ENCODE measurements around the gene CLCN1. TPM values are rescaled to one million over a fixed set of nuclear protein-coding genes. Genes with fewer than 3 reads are reported as not detected.

CLCN1 gene
- total and polyA plus RNA-seq, 2 of the 8 experiments (the other 6 are each of a cell fraction or from before 2014, with no cell fraction given): 0.36 to 0.41 TPM

DNA sequence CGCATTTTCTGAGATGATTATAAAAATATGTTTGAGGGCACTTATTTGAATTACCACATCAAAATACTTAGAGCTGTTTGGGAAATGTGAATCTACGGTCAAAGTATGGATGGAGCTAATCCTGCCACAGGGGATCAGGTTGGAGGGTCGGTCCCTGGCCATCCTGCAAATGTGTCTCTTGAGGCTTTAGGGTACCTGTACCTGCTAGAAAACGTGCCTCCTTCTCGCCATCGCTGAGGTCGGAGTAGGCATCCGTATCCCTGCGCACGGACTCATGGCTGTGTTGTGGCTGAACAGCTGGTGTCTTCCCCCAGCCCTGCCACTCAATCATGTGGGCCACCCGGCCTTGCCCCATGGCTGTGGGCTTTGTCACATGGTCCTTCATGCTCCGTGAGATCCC, 42.7 kb downstream of the CLCN1 start:
- no peak for FAIRE-seq
- H3K4me3 ChIP-seq (ENCODE audit: extremely low read depth in 1 of 4, insufficient read depth in 2 of 4, low read depth in 3 of 4, low read length in 4 of 4): no peak overlapping the region
- POLR2A ChIA-PET (ENCODE audit: partially characterized antibody): interaction anchor here (0.7 to 18.8 kb wide), 5 partner anchors 8 to 49 kb away, joined by 3 to 233 read pairs (median 7); partner anchors contain the start of gene ZYX
- no peak for TF ChIP-seq GTF2F1 (IDR thresholded peaks at IDR 0.05; ENCODE audit: borderline replicate concordance, low read depth, low read length)
- TF ChIP-seq POLR2AphosphoS5 (IDR thresholded peaks at IDR 0.05; ENCODE audit: low read depth, low read length): no peak
- no peak for TF ChIP-seq KDM4A (IDR thresholded peaks at IDR 0.05; ENCODE audit: low read depth, low read length, severe bottlenecking)
- no peak for TF ChIP-seq RXRA (IDR thresholded peaks at IDR 0.05; ENCODE audit: insufficient read depth, low read depth, low read length)
- TF ChIP-seq KDM5A (IDR thresholded peaks at IDR 0.05; ENCODE audit: low read length): no peak
- no peak for TF ChIP-seq SP2 (IDR thresholded peaks at IDR 0.05; ENCODE audit: low read length)
- no peak for TF ChIP-seq SUZ12 (IDR thresholded peaks at IDR 0.05; ENCODE audit: low read length)
- TF ChIP-seq SAP30 (IDR thresholded peaks at IDR 0.05; ENCODE audit: insufficient read depth, insufficient replicate concordance, low read length): no peak
- TF ChIP-seq, protein P1, sequence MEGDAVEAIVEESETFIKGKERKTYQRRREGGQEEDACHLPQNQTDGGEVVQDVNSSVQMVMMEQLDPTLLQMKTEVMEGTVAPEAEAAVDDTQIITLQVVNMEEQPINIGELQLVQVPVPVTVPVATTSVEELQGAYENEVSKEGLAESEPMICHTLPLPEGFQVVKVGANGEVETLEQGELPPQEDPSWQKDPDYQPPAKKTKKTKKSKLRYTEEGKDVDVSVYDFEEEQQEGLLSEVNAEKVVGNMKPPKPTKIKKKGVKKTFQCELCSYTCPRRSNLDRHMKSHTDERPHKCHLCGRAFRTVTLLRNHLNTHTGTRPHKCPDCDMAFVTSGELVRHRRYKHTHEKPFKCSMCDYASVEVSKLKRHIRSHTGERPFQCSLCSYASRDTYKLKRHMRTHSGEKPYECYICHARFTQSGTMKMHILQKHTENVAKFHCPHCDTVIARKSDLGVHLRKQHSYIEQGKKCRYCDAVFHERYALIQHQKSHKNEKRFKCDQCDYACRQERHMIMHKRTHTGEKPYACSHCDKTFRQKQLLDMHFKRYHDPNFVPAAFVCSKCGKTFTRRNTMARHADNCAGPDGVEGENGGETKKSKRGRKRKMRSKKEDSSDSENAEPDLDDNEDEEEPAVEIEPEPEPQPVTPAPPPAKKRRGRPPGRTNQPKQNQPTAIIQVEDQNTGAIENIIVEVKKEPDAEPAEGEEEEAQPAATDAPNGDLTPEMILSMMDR (IDR thresholded peaks at IDR 0.05; ENCODE audit: control extremely low read depth in 1 of 3, insufficient read depth in 1 of 3, low read depth in 1 of 3, low read length in 3 of 3): no peak
- TF ChIP-seq SIRT6 (IDR thresholded peaks at IDR 0.05; ENCODE audit: low read length): no peak
- no peak for TF ChIP-seq TAF7 (optimal IDR thresholded peaks at IDR 0.05; ENCODE audit: borderline replicate concordance, low read depth, low read length)
- no peak for TF ChIP-seq CHD2 (IDR thresholded peaks at IDR 0.05; ENCODE audit: low read length)

More for the DNA sequence above, 42.7 kb downstream of the CLCN1 start:
- H3K27me3 ChIP-seq (replicated peaks in 1 of 4; ENCODE audit: control insufficient read depth in 3 of 4, extremely low read depth in 1 of 4, insufficient read depth in 3 of 4, low read length in 3 of 4): peaks cover 0 to 7% (median 3%) of the 10 kb centered on the region in 4 experiments; a peak in 4 of 7 replicates
- WGBS, 2 experiments (ENCODE audit: extremely low coverage in 1 of 2, insufficient coverage in 1 of 2, insufficient read length in 1 of 2, insufficient replicate concordance in 2 of 2, low coverage in 1 of 2, low lambda C conversion rate in 2 of 2, missing lambda C conversion rate in 1 of 2): 88% methylated on average over 12 of the region's 12 CpGs; no CpG with 5 or more reads in 1 of the 2 experiments
- no peak for DNase-seq (ENCODE audit: low read depth in 1 of 2, low spot score in 2 of 2)
- H4K5ac ChIP-seq (ENCODE audit: insufficient read length, low read depth, low read length): no peak overlapping the region
- H4K20me1 ChIP-seq (replicated peaks in 1 of 2; ENCODE audit: control insufficient read depth in 1 of 2, insufficient read depth in 2 of 2, low read length in 2 of 2): no peaks in the 10 kb centered on the region
- peaks cover 2 to 35% (median 16%) of the 10 kb centered on the region in 4 experiments; a peak in 6 of 8 replicates for H3K36me3 ChIP-seq (ENCODE audit: control insufficient read depth in 2 of 4, insufficient read depth in 4 of 4, low read length in 3 of 4)
- no peak overlapping the region for H3K14ac ChIP-seq (ENCODE audit: insufficient read length)
- H2BK15ac ChIP-seq (ENCODE audit: low read length): no peak overlapping the region
- H3K18ac ChIP-seq (ENCODE audit: extremely low read depth, low read length): no peak overlapping the region
- no peaks in the 10 kb centered on the region for H3K79me1 ChIP-seq (ENCODE audit: low read depth, low read length)
- no peak overlapping the region for H3K4me2 ChIP-seq (ENCODE audit: insufficient read depth in 1 of 2, low read depth in 2 of 2, low read length in 2 of 2)
- peaks cover 16% of the 10 kb centered on the region for H3K23me2 ChIP-seq (ENCODE audit: low read depth, low read length)
- no peaks in the 10 kb centered on the region for H3K79me2 ChIP-seq (ENCODE audit: control insufficient read depth in 1 of 2, insufficient read depth in 2 of 2, low read length in 2 of 2)
- H2BK120ac ChIP-seq (replicated peaks; ENCODE audit: low read depth, low read length): no peak overlapping the region
- no peak overlapping the region for H3K56ac ChIP-seq (replicated peaks; ENCODE audit: insufficient read length, low read depth, low read length)
- no peaks in the 10 kb centered on the region for H3K9me3 ChIP-seq (ENCODE audit: insufficient read depth in 2 of 2, low read depth in 1 of 2, low read length in 1 of 2)
- no peak overlapping the region for H4K91ac ChIP-seq (replicated peaks; ENCODE audit: insufficient read length, low read length)
- no peak overlapping the region for H3K9ac ChIP-seq (replicated peaks in 1 of 4; ENCODE audit: extremely low read depth in 1 of 4, low read depth in 3 of 4, low read length in 3 of 4)
- H2BK20ac ChIP-seq (ENCODE audit: low read length): no peak overlapping the region
- peaks cover 4 to 11% (median 10%) of the 10 kb centered on the region in 4 experiments for H3K4me1 ChIP-seq (replicated peaks in 1 of 4; ENCODE audit: control insufficient read depth in 3 of 4, insufficient read depth in 4 of 4, low read length in 3 of 4)
- no peak overlapping the region for H2AFZ ChIP-seq (ENCODE audit: low read length)
- no peak overlapping the region for H2BK12ac ChIP-seq (ENCODE audit: low read depth, low read length)
- H3K27ac ChIP-seq (ENCODE audit: low read depth, low read length): no peak overlapping the region
- H3K23ac ChIP-seq (ENCODE audit: insufficient read length): no peak overlapping the region
- H2AK5ac ChIP-seq (ENCODE audit: low read depth, low read length): no peak overlapping the region
- H3K4ac ChIP-seq (replicated peaks; ENCODE audit: insufficient read length, low read depth, low read length): no peak overlapping the region
- CTCF ChIA-PET (ENCODE audit: partially characterized antibody): interaction anchor here (1.2 to 7.1 kb wide), 8 partner anchors 10 to 53 kb away, joined by 3 to 29 read pairs (median 14); partner anchors contain the start of gene ZYX
- no peak overlapping the region for H4K8ac ChIP-seq (ENCODE audit: extremely low read depth, insufficient read depth, low read length)
- H2BK5ac ChIP-seq (ENCODE audit: low read depth, low read length): no peak overlapping the region
